HEK293 (cell line): ENCODE measurements around the gene DCST2.

Experiments used
- CTCF ChIA-PET: fragments of 350-600 bp; formaldehyde crosslinking; extraction: SDS; loops from one replicate; lab custom pipeline; 2021; ENCODE audit warnings: antibody characterized with exemption; lab: Yijun Ruan, JAX
- POLR2A ChIA-PET: fragments of 300-600 bp; formaldehyde crosslinking; extraction: SDS; loops from one replicate; lab custom pipeline; 2020; ENCODE audit warnings: antibody characterized with exemption, inconsistent platforms; lab: Yijun Ruan, JAX
- H3K27ac ChIP-seq: fragments of 200-500 bp; sonication (Bioruptor generic); 2 replicates; pipeline ENCODE4 v1.5.1; 2014; ENCODE audit warnings: low read depth, low read length, control low read depth, inconsistent platforms; ENCODE audit errors: extremely low read depth
- H3K36me3 ChIP-seq, 2 experiments: fragments of 200-500 bp in 1 of 2; sonication (Bioruptor generic) in 1 of 2; 1 replicate in 1 of 2; 2 replicates in 1 of 2; pipeline ENCODE4 v1.5.1; 2014 to 2017; ENCODE audit warnings: inconsistent platforms in 2 of 2, low read length in 2 of 2; ENCODE audit not compliant: control insufficient read depth in 2 of 2, insufficient read depth in 1 of 2
- H3K4me1 ChIP-seq: fragments of 200-500 bp; sonication (Bioruptor generic); 2 replicates; pipeline ENCODE4 v1.5.1; 2014; ENCODE audit warnings: mild to moderate bottlenecking, low read length, inconsistent platforms; ENCODE audit not compliant: control insufficient read depth, insufficient read depth
- H3K4me3 ChIP-seq: 2 replicates; pipeline ENCODE4 v1.5.1; 2011; ENCODE audit warnings: low read depth, mild to moderate bottlenecking, control low read depth, low read length, moderate library complexity
- H3K9me3 ChIP-seq: fragments of 200-500 bp; sonication (Bioruptor generic); 2 replicates; pipeline ENCODE4 v1.5.1; 2014; ENCODE audit warnings: low read depth, low read length, inconsistent platforms; ENCODE audit not compliant: control insufficient read depth, insufficient read depth
- IKZF3 ChIP-seq: fragments of 450-650 bp; IDR thresholded peaks from 2 replicates; pipeline ENCODE4 v1.5.0; 2018; ENCODE audit warnings: missing biosample characterization, mild to moderate bottlenecking, missing genetic modification characterization, moderate library complexity
- INSM2 ChIP-seq: fragments of 450-650 bp; formaldehyde crosslinking; IDR thresholded peaks from 2 replicates; pipeline ENCODE4 v1.5.1; 2016; ENCODE audit warnings: missing biosample characterization, missing genetic modification characterization
- KLF17 ChIP-seq: fragments of 450-650 bp; formaldehyde crosslinking; IDR thresholded peaks from 2 replicates; pipeline ENCODE4 v1.5.1; 2016; ENCODE audit warnings: missing biosample characterization, missing genetic modification characterization
- SCRT2 ChIP-seq: fragments of 450-650 bp; formaldehyde crosslinking; IDR thresholded peaks from 2 replicates; pipeline ENCODE4 v1.5.1; 2016; ENCODE audit warnings: missing biosample characterization, missing genetic modification characterization
- TSHZ1 ChIP-seq: fragments of 450-650 bp; formaldehyde crosslinking; IDR thresholded peaks from 2 replicates; pipeline ENCODE4 v1.5.1; 2016; ENCODE audit warnings: missing biosample characterization, missing genetic modification characterization, borderline replicate concordance
- ZNF157 ChIP-seq: fragments of 450-650 bp; formaldehyde crosslinking; IDR thresholded peaks from 2 replicates; pipeline ENCODE4 v1.5.1; 2016; ENCODE audit warnings: missing biosample characterization, missing genetic modification characterization
- ZNF302 ChIP-seq: fragments of 450-650 bp; formaldehyde crosslinking; IDR thresholded peaks from 2 replicates; pipeline ENCODE4 v1.5.1; 2016; ENCODE audit warnings: missing biosample characterization, missing genetic modification characterization, low read depth
- ZNF366 ChIP-seq: fragments of 450-650 bp; formaldehyde crosslinking; conservative IDR thresholded peaks from 2 replicates; pipeline ENCODE4 v1.5.1; 2016; ENCODE audit warnings: missing biosample characterization, missing genetic modification characterization
- ZNF426 ChIP-seq: fragments of 450-650 bp; formaldehyde crosslinking; IDR thresholded peaks from 2 replicates; pipeline ENCODE4 v1.5.1; 2017; ENCODE audit warnings: missing biosample characterization, missing genetic modification characterization, mild to moderate bottlenecking, inconsistent platforms, moderate library complexity
- ZNF473 ChIP-seq: fragments of 450-650 bp; formaldehyde crosslinking; IDR thresholded peaks from 2 replicates; pipeline ENCODE4 v1.5.1; 2017; ENCODE audit warnings: missing biosample characterization, missing genetic modification characterization
- ZNF639 ChIP-seq: fragments of 450-650 bp; formaldehyde crosslinking; IDR thresholded peaks from 2 replicates; pipeline ENCODE4 v1.5.1; 2016; ENCODE audit warnings: missing biosample characterization, missing genetic modification characterization

DCST2 gene

GRCh38 chr1:155077758-155078445 lies 44.3 kb upstream of the DCST2 start (continued):
- peak; percentile 69 for TF ChIP-seq KLF17 (tag by site-specific recombination)
- TF ChIP-seq INSM2 (tag by site-specific recombination), result 0 out of 2 replicates have a peak, but pooled peaks have one; percentile 19
- TF ChIP-seq, all 188 proteins: peak for 12

GRCh38 chr1:155077346-155077745 lies 43.8 kb upstream of the DCST2 start:
- no peaks in the 10 kb centered on the region for H3K9me3 ChIP-seq
- H3K4me3 ChIP-seq, result no peak overlapping the region
- TF ChIP-seq ZNF426 (tag by site-specific recombination) (no peak), SCRT2 (peak; percentile 17; the same call in 1 of the 2 replicates), IKZF3 (tag by site-specific recombination) (0 out of 2 replicates have a peak, but pooled peaks have one; percentile 28)
- peaks cover 9% of the 10 kb centered on the region; the same call in 1 of the 2 replicates for H3K4me1 ChIP-seq
- H3K27ac ChIP-seq, result no peak overlapping the region
- no peaks in the 10 kb centered on the region for H3K36me3 ChIP-seq
- ChIA-PET POLR2A (interaction anchor here (0.8 to 2.6 kb wide), 2 partner anchors 12 to 26 kb away, joined by 3 to 8 read pairs; partner anchors contain the start of gene ADAM15), CTCF (interaction anchor here (0.8 to 1.5 kb wide), 3 partner anchors 16 to 96 kb away, joined by 4 to 8 read pairs (median 5); partner anchors contain the start of gene KRTCAP2)

GRCh38 chr1:155076371-155076770 lies 42.8 kb upstream of the DCST2 start:
- CTCF ChIA-PET, result interaction anchor here (0.6 to 8.0 kb wide), 9 partner anchors 8 to 531 kb away, joined by 3 to 66 read pairs (median 4); partner anchors contain the start of genes KRTCAP2 and PBXIP1
- no peaks in the 10 kb centered on the region for H3K36me3 ChIP-seq
- no peak overlapping the region for H3K27ac ChIP-seq
- no peak for TF ChIP-seq ZNF366
- TF ChIP-seq ZNF473 (tag by site-specific recombination), result no peak
- no peak for TF ChIP-seq ZNF639 (tag by site-specific recombination)
- no peak for TF ChIP-seq TSHZ1 (tag by site-specific recombination)
- no peak for TF ChIP-seq ZNF157 (tag by site-specific recombination)
- TF ChIP-seq ZNF302 (tag by site-specific recombination), result no peak
- TF ChIP-seq, all 188 proteins: peak for 0
- peaks cover 9% of the 10 kb centered on the region; the same call in 1 of the 2 replicates for H3K4me1 ChIP-seq
- H3K9me3 ChIP-seq, result no peaks in the 10 kb centered on the region
- H3K4me3 ChIP-seq, result no peak overlapping the region
- POLR2A ChIA-PET, result interaction anchor here (0.8 to 1.9 kb wide), 3 partner anchors 9 to 97 kb away, joined by 3 to 6 read pairs (median 4); partner anchors contain the start of gene KRTCAP2
